ENCODE measurements around the gene ELP5. TPM values are rescaled to one million over a fixed set of nuclear protein-coding genes. Genes with fewer than 3 reads are reported as not detected.

Gene ELP5
- total and polyA plus RNA-seq, 10 of the 15 experiments (the other 5 are each of a cell fraction or from before 2014, with no cell fraction given) = 41.1 to 109 (median 77.5) TPM

DNA sequence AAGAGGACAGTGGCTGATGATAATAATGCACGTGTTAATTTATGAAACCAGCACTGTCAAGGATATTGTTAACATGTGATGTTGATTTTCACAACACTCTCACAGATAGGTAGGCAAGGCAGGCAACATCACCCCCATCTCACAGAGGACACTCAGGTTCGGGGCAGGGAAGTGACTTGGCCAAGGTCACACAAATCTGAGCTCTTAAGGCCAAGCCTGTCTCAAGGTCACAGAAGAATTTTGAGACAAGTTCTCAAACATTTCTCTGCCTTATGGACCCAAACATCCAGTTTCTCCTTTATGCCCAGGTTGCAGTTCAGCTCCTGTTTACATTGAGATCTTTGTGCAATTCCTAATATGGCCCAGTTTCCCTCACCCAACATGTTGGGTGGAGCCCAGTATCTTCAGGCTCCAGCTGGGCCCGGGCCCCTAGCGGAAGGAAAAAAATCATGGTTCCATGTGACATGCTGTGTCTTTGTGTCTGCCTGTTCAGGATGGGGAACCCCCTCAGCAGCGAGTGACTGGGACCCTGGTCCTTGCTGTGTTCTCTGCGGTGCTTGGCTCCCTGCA, 30.8 kb downstream of the ELP5 start:
- Histone ChIP-seq H3K4me2 (ENCODE audit: control insufficient read depth, insufficient read depth) (no peak overlapping the region), H3K9me3 (replicated peaks; ENCODE audit: control insufficient read depth, insufficient read depth, low read length) (no peaks in the 10 kb centered on the region), H3K9ac (ENCODE audit: control insufficient read depth, insufficient read depth, low read length) (no peak overlapping the region), H3K27me3 (replicated peaks in 1 of 2; ENCODE audit: control insufficient read depth in 2 of 2, insufficient read depth in 2 of 2, low read length in 1 of 2) (no peaks in the 10 kb centered on the region; a peak in 2 of 4 replicates), H3K4me3 (no peak overlapping the region), H4K20me1 (ENCODE audit: control insufficient read depth, insufficient read depth) (no peaks in the 10 kb centered on the region; the same call in none of the 2 replicates), H3K36me3 (ENCODE audit: control insufficient read depth in 2 of 2, insufficient read depth in 2 of 2, low read length in 1 of 2) (no peaks in the 10 kb centered on the region), H3K27ac (ENCODE audit: control insufficient read depth, insufficient read depth) (no peak overlapping the region), H2AFZ (ENCODE audit: control insufficient read depth, low read depth, low read length) (no peak overlapping the region), H3K79me2 (ENCODE audit: control insufficient read depth, insufficient read depth, low read length) (no peaks in the 10 kb centered on the region), H3K4me1 (ENCODE audit: control insufficient read depth, insufficient read depth, low read length) (peaks cover 8% of the 10 kb centered on the region)
- in situ Hi-C loops (cut with MboI) = no loop called here
- WGBS (ENCODE audit: insufficient coverage, insufficient replicate concordance, low lambda C conversion rate, missing lambda C conversion rate) = 28% methylated on average over 6 of the region's 6 CpGs
- no peak for ATAC-seq
- POLR2A ChIA-PET = interaction anchor here (0.6 to 1.0 kb wide), 4 partner anchors 13 to 62 kb away, joined by 3 read pairs; no protein-coding TSS in a partner anchor
- CTCF ChIA-PET = interaction anchor here (0.6 to 10.3 kb wide), 10 partner anchors 15 to 237 kb away, joined by 3 to 102 read pairs (median 4); partner anchors contain the start of gene ACAP1
- SMC1A ChIA-PET (ENCODE audit: uncharacterized antibody, unreplicated experiment) = interaction anchor here (1.5 to 1.7 kb wide), 2 partner anchors 13 to 62 kb away, joined by 4 to 10 read pairs; no protein-coding TSS in a partner anchor
- RAD21 ChIA-PET (ENCODE audit: unreplicated experiment) = interaction anchor here (2.3 kb wide), 1 partner anchor 13 kb away, joined by 11 read pairs; no protein-coding TSS in a partner anchor
- FAIRE-seq = no peak
- BruUV-seq (replicated peaks) = no TSS peak
- intact Hi-C loops (cut with micrococcal nuclease; ENCODE audit: unreplicated experiment) = no loop called here
- DNase-seq (ENCODE audit: low read depth, low spot score) = no peak
- no peak for TF ChIP-seq HCFC1 (IDR thresholded peaks at IDR 0.05; ENCODE audit: low read length)
- TF ChIP-seq CHD4 (IDR thresholded peaks at IDR 0.05) = no peak
- TF ChIP-seq RAD51 (IDR thresholded peaks at IDR 0.05) = no peak
- TF ChIP-seq, protein P1, sequence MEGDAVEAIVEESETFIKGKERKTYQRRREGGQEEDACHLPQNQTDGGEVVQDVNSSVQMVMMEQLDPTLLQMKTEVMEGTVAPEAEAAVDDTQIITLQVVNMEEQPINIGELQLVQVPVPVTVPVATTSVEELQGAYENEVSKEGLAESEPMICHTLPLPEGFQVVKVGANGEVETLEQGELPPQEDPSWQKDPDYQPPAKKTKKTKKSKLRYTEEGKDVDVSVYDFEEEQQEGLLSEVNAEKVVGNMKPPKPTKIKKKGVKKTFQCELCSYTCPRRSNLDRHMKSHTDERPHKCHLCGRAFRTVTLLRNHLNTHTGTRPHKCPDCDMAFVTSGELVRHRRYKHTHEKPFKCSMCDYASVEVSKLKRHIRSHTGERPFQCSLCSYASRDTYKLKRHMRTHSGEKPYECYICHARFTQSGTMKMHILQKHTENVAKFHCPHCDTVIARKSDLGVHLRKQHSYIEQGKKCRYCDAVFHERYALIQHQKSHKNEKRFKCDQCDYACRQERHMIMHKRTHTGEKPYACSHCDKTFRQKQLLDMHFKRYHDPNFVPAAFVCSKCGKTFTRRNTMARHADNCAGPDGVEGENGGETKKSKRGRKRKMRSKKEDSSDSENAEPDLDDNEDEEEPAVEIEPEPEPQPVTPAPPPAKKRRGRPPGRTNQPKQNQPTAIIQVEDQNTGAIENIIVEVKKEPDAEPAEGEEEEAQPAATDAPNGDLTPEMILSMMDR (IDR thresholded peaks at IDR 0.05 in 2 of 3, conservative IDR thresholded peaks at IDR 0.05 in 1 of 3; ENCODE audit: control insufficient read depth in 2 of 3, extremely low read depth in 1 of 3, insufficient read depth in 1 of 3, low read depth in 3 of 3, low read length in 3 of 3) = no peak
- no peak for TF ChIP-seq FOXM1 (IDR thresholded peaks at IDR 0.05; ENCODE audit: low read depth, low read length)
- TF ChIP-seq FOXK2 (IDR thresholded peaks at IDR 0.05) = no peak
- TF ChIP-seq HDAC2 (IDR thresholded peaks at IDR 0.05) = no peak
- TF ChIP-seq, protein P2, sequence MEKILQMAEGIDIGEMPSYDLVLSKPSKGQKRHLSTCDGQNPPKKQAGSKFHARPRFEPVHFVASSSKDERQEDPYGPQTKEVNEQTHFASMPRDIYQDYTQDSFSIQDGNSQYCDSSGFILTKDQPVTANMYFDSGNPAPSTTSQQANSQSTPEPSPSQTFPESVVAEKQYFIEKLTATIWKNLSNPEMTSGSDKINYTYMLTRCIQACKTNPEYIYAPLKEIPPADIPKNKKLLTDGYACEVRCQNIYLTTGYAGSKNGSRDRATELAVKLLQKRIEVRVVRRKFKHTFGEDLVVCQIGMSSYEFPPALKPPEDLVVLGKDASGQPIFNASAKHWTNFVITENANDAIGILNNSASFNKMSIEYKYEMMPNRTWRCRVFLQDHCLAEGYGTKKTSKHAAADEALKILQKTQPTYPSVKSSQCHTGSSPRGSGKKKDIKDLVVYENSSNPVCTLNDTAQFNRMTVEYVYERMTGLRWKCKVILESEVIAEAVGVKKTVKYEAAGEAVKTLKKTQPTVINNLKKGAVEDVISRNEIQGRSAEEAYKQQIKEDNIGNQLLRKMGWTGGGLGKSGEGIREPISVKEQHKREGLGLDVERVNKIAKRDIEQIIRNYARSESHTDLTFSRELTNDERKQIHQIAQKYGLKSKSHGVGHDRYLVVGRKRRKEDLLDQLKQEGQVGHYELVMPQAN (conservative IDR thresholded peaks at IDR 0.05) = no peak
- TF ChIP-seq NR2C1 (IDR thresholded peaks at IDR 0.05) = no peak
- no peak for TF ChIP-seq MYC (IDR thresholded peaks at IDR 0.05; ENCODE audit: insufficient read depth, insufficient read length, insufficient replicate concordance, low read length, severe bottlenecking)
- no peak for TF ChIP-seq SREBF2 (IDR thresholded peaks at IDR 0.05; ENCODE audit: low read length)
- TF ChIP-seq, protein P3, sequence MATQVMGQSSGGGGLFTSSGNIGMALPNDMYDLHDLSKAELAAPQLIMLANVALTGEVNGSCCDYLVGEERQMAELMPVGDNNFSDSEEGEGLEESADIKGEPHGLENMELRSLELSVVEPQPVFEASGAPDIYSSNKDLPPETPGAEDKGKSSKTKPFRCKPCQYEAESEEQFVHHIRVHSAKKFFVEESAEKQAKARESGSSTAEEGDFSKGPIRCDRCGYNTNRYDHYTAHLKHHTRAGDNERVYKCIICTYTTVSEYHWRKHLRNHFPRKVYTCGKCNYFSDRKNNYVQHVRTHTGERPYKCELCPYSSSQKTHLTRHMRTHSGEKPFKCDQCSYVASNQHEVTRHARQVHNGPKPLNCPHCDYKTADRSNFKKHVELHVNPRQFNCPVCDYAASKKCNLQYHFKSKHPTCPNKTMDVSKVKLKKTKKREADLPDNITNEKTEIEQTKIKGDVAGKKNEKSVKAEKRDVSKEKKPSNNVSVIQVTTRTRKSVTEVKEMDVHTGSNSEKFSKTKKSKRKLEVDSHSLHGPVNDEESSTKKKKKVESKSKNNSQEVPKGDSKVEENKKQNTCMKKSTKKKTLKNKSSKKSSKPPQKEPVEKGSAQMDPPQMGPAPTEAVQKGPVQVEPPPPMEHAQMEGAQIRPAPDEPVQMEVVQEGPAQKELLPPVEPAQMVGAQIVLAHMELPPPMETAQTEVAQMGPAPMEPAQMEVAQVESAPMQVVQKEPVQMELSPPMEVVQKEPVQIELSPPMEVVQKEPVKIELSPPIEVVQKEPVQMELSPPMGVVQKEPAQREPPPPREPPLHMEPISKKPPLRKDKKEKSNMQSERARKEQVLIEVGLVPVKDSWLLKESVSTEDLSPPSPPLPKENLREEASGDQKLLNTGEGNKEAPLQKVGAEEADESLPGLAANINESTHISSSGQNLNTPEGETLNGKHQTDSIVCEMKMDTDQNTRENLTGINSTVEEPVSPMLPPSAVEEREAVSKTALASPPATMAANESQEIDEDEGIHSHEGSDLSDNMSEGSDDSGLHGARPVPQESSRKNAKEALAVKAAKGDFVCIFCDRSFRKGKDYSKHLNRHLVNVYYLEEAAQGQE (IDR thresholded peaks at IDR 0.05; ENCODE audit: low read depth, low read length) = no peak
- no peak for TF ChIP-seq ZBTB11 (CRISPR knock-in tag; IDR thresholded peaks at IDR 0.05)
